CD4-positive, alpha-beta T cell treated with Interleukin-17A for 4 hours (primary cell): ENCODE results near the gene MAGEA2.
"Not testable (repeated sequence)": the region's sequence is repeated elsewhere in the genome, so short reads cannot be mapped to it uniquely, and the experiment has no call there.

Experiments
- DNase-seq: peaks from one replicate; pipeline ENCODE4 v3.0.0-alpha.2; 2020; ENCODE audit warnings: mixed read lengths

Gene MAGEA2

DNA sequence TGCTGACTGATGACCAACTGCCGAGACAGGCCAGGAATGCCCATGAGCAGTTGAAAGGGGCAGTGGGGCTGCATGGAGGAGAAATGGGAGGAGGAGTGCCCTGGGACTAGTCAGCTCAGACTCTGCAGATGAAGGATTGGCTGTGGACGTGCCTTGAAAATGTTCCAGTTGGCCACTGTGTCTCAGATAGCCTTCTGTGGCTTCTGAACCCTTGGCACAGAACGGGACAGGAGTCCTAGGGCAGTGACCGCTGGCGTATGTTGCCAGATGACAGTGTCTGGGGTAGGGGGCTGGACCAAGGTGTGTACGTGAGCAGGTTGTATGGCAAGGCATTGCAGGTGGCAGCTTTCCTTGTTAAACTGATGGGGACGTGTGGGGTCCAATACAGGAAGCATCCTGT, 47.1 kb downstream of the MAGEA2 start:
- not testable (repeated sequence) for DNase-seq

GRCh38 chrX:152700390-152700789, 53.3 kb downstream of the MAGEA2 start:
- DNase-seq = not testable (repeated sequence)
